Spinal cord (tissue), 10 donors: Measurements from ENCODE around the gene SHC4. TPM values are rescaled to one million over a fixed set of nuclear protein-coding genes. Genes with fewer than 3 reads are reported as not detected.
A peak's percentile ranks its signal among the peaks of the same experiment; 100 is the strongest.
"Not testable (repeated sequence)": the region's sequence is repeated elsewhere in the genome, so short reads cannot be mapped to it uniquely, and the experiment has no call there.

ENCODE experiments used
- DNase-seq, 6 donors: peaks; one replicate each; pipeline versions ENCODE4 v3.0.0 to v3.0.0-alpha.2; 2013 to 2015; ENCODE audit warnings: low spot score in 6 of 6, low read depth in 4 of 6
- H3K27ac ChIP-seq: one replicate; pipeline ENCODE4 v1.5.1; 2013; ENCODE audit warnings: low read depth, low read length, control low read depth
- H3K27me3 ChIP-seq: one replicate; pipeline ENCODE4 v1.6.1; 2013; ENCODE audit warnings: low read length; ENCODE audit not compliant: control insufficient read depth, insufficient read depth
- H3K36me3 ChIP-seq: one replicate; pipeline ENCODE4 v1.6.1; 2013; ENCODE audit warnings: low read length; ENCODE audit not compliant: control insufficient read depth, insufficient read depth
- H3K4me1 ChIP-seq: one replicate; pipeline ENCODE4 v1.6.1; 2013; ENCODE audit warnings: low read length; ENCODE audit not compliant: control insufficient read depth, insufficient read depth
- H3K4me3 ChIP-seq: one replicate; pipeline ENCODE4 v1.5.1; 2013; ENCODE audit warnings: low read depth, low read length, control low read depth
- H3K9me3 ChIP-seq: one replicate; pipeline ENCODE4 v1.6.1; 2013; ENCODE audit warnings: low read length; ENCODE audit not compliant: control insufficient read depth, insufficient read depth
- WGBS: methylation state at CpG from one replicate; pipeline ENCODE4 v1.1.5; 2013; ENCODE audit warnings: missing lambda C conversion rate; ENCODE audit not compliant: insufficient coverage; 5-methylcytosine and 5-hydroxymethylcytosine counted together
- polyA plus RNA-seq, 2 donors: library from polyadenylated mRNA; unstranded; fragments of 120-200 nt; gene quantifications; one replicate each; pipeline ENCODE4 v1.2.1, GENCODE V29; 2013; ENCODE audit not compliant: insufficient read length in 2 of 2
- total RNA-seq, 2 donors: library from RNA; depleted of rRNA in 1 of 2; stranded (reverse); fragments of 120-200 nt in 1 of 2; fragments of >200 nt in 1 of 2; gene quantifications; one replicate each; pipeline versions ENCODE4 v1.2.3 to v1.2.4, GENCODE V29; 2013 to 2014
- donor health status: healthy.

Gene SHC4
- total and polyA plus RNA-seq, 4 donors, result 8.8 to 30.8 (median 10.7) TPM

DNA sequence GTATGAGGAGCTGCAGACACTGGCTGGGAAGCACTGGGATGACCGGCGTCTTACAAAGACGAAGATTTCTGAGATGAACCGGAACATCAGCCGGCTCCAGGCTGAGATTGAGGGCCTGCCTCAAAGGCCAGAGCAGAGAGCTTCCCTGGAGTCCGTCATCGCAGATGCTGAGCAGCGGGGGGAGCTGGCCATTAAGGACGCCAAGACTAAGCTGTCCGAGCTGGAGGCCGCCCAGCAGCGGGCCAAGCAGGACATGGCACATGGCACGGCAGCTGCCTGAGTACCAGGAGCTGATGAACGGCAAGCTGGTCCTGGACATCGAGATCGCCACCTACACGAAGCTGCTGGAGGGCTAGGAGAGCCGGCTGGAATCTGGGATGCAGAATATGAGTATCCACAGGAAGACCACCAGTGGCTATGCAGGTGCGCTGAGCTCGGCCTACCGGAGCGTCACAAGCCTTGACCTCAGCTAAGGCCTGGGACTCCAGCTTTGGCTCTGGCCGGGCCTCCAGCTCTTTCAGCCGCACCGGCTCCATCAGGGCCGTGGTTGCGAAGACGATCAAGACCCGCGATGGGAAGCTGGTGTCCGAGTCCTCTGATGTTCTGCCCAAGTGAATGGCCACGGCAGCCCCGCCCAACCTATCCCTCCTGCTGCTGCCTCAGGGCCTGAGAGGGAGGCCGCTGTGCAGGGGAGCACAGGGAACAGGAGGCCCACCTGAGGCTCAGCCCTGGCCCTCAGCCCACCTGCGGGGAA, 9.2 kb upstream of the SHC4 start:
- Histone ChIP-seq H3K27me3 (no peaks in the 10 kb centered on the region), H3K9me3 (no peaks in the 10 kb centered on the region), H3K36me3 (no peaks in the 10 kb centered on the region), H3K4me3 (no peak overlapping the region), H3K4me1 (peaks cover 17% of the 10 kb centered on the region), H3K27ac (no peak overlapping the region)
- DNase-seq, result no peak
- 94% methylated on average over 34 of the region's 35 CpGs for WGBS

DNA sequence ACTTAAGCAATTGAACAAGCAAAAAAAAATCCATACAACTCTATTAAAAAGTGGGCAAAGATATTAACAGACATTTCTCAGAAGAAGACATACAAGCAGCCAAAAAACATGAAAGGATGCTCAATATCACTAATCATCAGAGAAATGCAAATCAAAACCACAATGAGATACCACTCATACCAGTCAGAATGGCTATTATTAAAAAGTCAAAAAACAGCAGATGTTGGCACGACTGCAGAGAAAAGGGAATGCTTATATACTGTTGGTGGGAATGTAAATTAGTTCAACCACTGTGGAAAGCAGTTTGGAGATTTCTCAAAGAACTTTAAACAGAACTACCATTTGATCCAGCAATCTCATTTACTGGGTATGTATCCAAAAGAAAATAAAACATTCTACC, 7.2 kb upstream of the SHC4 start:
- H3K9me3 ChIP-seq, H3K4me3 ChIP-seq, H3K27ac ChIP-seq, DNase-seq, H3K4me1 ChIP-seq, H3K36me3 ChIP-seq, H3K27me3 ChIP-seq: not testable (repeated sequence)
- whole genome bisulfite sequencing, result no CpG with 5 or more reads among the region's 1 CpG

DNA sequence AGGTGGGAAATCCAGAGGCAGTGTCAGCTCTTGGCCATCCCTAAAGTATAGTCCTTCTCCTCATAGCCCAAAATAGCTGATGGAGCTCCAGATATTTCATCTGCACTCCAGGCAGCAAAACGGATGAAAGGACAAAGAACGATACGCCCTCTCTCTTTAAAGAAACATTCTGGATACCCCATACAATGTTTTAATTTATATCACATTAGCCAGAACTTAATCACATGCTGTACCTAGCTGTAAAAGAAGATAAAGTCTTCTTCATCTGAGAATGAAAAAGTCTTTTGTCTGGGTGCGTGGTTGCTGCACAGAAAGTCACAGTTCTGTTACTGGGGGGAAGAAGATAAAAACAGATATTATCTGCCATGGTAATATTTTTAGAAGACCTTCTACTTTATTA, 4.3 kb upstream of the SHC4 start:
- Histone ChIP-seq H3K27me3 (no peaks in the 10 kb centered on the region), H3K36me3 (no peaks in the 10 kb centered on the region), H3K9me3 (no peaks in the 10 kb centered on the region), H3K4me3 (no peak overlapping the region), H3K4me1 (peaks cover 2% of the 10 kb centered on the region), H3K27ac (no peak overlapping the region)
- no peak for DNase-seq
- WGBS, result no CpG with 5 or more reads among the region's 4 CpGs

DNA sequence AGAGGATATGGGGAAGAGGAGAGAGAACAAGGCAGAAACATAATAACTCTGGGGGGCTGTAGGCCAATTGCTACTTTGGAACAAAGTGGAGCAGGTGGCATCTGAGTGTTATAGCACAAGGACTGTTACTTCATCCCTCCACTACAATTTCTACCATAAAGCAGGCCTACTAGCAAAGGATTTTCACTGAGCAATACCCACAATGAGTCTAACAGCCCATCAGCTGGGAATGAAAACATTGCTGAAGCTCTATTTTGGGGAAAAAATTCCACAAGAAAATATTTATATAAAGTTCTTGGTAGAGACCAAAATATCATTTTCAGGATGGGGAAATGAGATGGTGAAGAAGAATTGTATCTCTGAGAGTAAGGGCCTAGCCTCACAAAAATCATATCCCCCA, 3.6 kb upstream of the SHC4 start:
- Histone ChIP-seq H3K4me1 (peaks cover 10% of the 10 kb centered on the region), H3K27ac (no peak overlapping the region), H3K36me3 (no peaks in the 10 kb centered on the region), H3K27me3 (no peaks in the 10 kb centered on the region), H3K4me3 (no peak overlapping the region), H3K9me3 (no peaks in the 10 kb centered on the region)
- no peak for DNase-seq

DNA sequence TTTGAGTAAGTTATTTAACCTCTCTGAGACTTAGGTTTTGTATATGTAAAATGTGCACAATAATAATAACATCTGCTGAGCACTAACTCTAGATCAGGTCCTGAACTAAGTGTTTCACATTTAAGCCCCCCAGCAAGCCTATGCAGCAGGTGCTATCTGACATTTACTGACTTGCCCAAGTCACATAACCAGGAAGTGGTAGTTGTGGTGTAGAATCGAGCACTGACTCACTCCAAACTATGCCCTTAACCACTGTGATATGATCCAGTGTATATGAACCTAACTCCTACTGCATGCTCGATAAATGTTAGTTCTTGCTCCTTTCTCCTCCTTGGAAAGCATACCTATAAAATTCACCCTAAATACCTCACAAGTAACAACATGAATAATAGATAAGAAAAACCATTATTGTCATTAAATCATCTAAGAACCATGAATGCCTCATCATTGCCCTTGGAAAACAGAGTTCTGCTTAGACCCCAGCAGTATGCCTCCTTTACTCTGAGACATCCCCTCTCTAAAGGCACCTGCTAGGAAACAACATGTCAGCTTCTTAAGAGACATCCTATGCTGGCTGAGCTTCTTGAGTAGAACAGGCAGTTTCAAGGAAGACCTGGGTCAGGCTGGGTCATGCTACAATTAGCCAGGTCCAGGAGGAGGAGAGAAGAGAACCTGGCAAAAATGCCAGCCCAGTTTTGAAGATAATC, 3.0 kb upstream of the SHC4 start:
- H3K27me3 ChIP-seq, result no peaks in the 10 kb centered on the region
- DNase-seq, result no peak
- H3K4me1 ChIP-seq, result peaks cover 16% of the 10 kb centered on the region
- no peak overlapping the region for H3K4me3 ChIP-seq
- 100% methylated on average over 1 of the region's 2 CpGs for WGBS
- no peaks in the 10 kb centered on the region for H3K36me3 ChIP-seq
- H3K27ac ChIP-seq, result no peak overlapping the region
- H3K9me3 ChIP-seq, result no peaks in the 10 kb centered on the region

DNA sequence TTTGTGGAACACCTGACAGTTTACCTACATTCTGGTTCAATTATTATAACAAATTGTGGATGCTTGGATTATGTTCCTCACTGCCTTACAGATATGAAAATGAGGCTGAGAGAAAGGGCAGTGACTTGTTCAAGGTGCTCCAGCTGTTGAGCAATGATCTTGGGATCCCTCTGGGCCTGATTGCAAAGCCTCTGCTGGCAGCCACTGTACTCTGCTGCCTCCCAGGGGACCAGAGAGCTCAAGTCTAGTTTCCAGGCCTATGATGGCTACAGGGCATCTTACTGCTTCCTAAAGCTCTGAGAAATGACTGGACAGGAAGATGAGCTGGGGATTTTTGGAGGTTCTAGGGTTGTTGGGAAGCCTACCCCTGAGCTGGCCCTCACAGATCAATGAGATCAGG, 2.3 kb upstream of the SHC4 start:
- H3K9me3 ChIP-seq, result no peaks in the 10 kb centered on the region
- H3K4me3 ChIP-seq, result no peak overlapping the region
- H3K27me3 ChIP-seq, result no peaks in the 10 kb centered on the region
- DNase-seq, result no peak
- H3K36me3 ChIP-seq, result no peaks in the 10 kb centered on the region
- peaks cover 17% of the 10 kb centered on the region for H3K4me1 ChIP-seq
- H3K27ac ChIP-seq, result no peak overlapping the region

DNA sequence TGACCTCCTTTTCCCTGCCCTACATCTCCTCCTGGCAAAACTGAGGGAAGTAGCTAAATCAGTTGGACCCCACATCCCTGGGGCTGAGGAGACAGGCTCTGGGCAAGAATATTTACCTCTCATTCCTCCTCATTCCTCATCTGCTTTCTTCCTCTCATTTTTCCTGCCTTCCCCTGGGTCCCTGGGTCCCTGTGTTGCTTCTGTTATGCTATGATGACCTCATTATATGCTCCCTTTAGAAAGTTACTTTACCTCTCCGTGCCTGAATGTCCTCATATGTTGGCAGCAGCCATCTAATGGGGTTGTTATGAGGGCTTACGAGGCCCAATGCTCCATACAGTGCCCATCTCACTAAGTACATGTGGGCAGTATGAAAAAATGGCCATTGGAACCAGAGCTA, 1.2 kb upstream of the SHC4 start:
- Histone ChIP-seq H3K36me3 (no peaks in the 10 kb centered on the region), H3K27ac (no peak overlapping the region), H3K27me3 (no peaks in the 10 kb centered on the region), H3K9me3 (no peaks in the 10 kb centered on the region), H3K4me3 (no peak overlapping the region), H3K4me1 (peaks cover 17% of the 10 kb centered on the region)
- no CpG with 5 or more reads among the region's 2 CpGs for WGBS
- no peak for DNase-seq

DNA sequence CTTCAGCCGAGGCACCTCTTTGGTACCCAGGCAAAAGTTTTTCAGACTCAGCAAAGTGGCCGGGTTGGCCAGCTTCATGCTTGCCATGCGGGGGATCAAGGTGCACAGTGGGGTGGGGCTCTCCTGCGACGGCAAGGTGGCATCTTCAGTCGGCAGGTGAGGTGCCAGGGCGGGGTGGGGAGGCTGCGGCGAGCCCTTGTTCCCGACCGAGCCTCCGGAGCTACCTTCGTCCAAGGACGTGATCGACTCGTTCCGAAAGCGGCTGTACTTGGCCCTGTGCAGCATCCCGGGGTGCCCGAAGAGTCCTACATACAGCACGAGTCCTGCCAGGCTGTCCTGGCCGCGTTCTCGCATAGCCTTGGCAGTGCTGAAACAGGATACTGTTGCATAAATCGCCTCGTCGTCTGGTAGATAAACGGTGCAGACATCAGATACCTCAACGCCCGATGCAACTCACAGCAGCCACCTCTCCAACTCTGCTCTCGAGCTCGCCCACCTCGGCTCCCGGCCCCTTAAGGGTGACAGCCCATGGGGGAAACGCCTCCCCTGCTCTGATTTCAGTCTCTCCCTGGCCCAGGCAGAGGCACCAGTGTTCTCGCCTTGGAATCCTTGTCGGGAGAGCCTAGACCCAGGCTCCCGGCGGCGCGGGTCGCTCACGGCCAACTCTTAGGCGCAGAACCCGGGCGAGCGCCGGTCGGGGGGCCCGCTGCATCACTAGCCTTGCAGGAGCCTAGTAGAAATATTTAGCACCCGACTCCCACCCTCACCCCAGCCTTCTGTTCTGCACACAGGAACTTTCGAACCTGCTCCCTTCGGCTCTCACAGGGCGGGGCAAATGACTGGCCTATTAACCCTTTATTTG, 826 bp downstream of the SHC4 start:
- WGBS, result 3% methylated on average over 51 of the region's 54 CpGs
- peak overlapping the region; percentile 85 for H3K27ac ChIP-seq
- no peaks in the 10 kb centered on the region for H3K27me3 ChIP-seq
- H3K9me3 ChIP-seq, result no peaks in the 10 kb centered on the region
- H3K36me3 ChIP-seq, result no peaks in the 10 kb centered on the region
- DNase-seq, result peak in 5 of 6 donors; percentile 23 to 73 (median 46)
- H3K4me3 ChIP-seq, result peak overlapping the region; percentile 60
- peaks cover 17% of the 10 kb centered on the region for H3K4me1 ChIP-seq

DNA sequence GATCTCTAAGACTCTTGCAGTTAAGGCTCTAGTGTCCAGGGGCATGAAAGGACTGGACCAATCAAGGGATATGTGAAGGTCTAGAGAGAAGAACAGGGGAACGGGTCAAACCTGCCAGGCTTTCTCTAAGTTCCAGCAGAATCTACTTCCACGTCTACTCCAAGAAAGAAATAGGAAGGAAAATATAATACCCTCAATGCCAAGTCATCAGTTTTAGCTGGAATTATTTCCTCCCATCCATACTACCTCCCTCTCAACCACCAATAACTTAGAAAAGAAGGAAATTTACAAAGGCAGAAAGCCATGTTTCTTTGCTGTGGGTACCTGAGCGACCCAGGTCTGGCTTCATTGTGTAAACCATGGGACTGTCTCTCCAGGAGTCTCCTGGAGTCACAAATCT, 7.8 kb downstream of the SHC4 start:
- Histone ChIP-seq H3K4me1 (peaks cover 5% of the 10 kb centered on the region), H3K9me3 (no peaks in the 10 kb centered on the region), H3K27me3 (no peaks in the 10 kb centered on the region), H3K4me3 (no peak overlapping the region), H3K36me3 (no peaks in the 10 kb centered on the region), H3K27ac (no peak overlapping the region)
- WGBS, result 100% methylated on average over 1 of the region's 3 CpGs
- no peak for DNase-seq
